22Rv1 (cell line): ENCODE results near the gene LATS2.
"Not testable (repeated sequence)": the region's sequence is repeated elsewhere in the genome, so short reads cannot be mapped to it uniquely, and the experiment has no call there.

Experiments used
- ZFX ChIP-seq: fragments of 450-650 bp; IDR thresholded peaks from 2 replicates; pipeline ENCODE4 v1.6.1; 2017; ENCODE audit warnings: antibody characterized with exemption, borderline replicate concordance
- TF ChIP-seq, protein P1 (sequence below): fragments of 450-650 bp; IDR thresholded peaks from 2 replicates; pipeline ENCODE4 v1.5.1; 2017; ENCODE audit warnings: mild to moderate bottlenecking

DNA sequence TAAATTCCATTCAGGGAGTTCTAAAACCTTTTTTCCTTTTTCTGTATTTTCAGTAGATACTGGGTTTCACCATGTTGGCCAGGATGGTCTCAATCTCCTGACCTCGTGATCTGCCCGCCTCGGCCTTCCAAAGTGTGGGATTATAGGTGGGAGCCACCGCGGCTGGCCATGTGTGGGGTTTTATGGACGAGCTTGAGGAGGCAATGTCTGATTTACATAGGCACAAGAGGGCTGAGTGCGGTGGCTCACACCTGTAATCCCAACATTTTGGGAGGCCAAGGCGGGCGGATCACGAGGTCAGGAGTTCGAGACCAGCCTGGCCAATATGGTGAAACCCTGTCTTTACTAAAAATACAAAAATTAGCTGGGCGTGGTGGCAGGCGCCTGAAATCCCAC lies 136.0 kb downstream of the LATS2 start:
- TF ChIP-seq, protein P1, sequence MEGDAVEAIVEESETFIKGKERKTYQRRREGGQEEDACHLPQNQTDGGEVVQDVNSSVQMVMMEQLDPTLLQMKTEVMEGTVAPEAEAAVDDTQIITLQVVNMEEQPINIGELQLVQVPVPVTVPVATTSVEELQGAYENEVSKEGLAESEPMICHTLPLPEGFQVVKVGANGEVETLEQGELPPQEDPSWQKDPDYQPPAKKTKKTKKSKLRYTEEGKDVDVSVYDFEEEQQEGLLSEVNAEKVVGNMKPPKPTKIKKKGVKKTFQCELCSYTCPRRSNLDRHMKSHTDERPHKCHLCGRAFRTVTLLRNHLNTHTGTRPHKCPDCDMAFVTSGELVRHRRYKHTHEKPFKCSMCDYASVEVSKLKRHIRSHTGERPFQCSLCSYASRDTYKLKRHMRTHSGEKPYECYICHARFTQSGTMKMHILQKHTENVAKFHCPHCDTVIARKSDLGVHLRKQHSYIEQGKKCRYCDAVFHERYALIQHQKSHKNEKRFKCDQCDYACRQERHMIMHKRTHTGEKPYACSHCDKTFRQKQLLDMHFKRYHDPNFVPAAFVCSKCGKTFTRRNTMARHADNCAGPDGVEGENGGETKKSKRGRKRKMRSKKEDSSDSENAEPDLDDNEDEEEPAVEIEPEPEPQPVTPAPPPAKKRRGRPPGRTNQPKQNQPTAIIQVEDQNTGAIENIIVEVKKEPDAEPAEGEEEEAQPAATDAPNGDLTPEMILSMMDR = not testable (repeated sequence)
- not testable (repeated sequence) for TF ChIP-seq ZFX
